ENCODE results near the gene SCAMP5. TPM values are rescaled to one million over a fixed set of nuclear protein-coding genes. Genes with fewer than 3 reads are reported as not detected.
A peak's percentile ranks its signal among the peaks of the same experiment; 100 is the strongest.

Gene SCAMP5
- total RNA-seq, 3 donors from 2014 or later (not counting 1 experiment from before 2014, with no cell fraction given): 0.09 to 2.7 (median 0.54) TPM

DNA sequence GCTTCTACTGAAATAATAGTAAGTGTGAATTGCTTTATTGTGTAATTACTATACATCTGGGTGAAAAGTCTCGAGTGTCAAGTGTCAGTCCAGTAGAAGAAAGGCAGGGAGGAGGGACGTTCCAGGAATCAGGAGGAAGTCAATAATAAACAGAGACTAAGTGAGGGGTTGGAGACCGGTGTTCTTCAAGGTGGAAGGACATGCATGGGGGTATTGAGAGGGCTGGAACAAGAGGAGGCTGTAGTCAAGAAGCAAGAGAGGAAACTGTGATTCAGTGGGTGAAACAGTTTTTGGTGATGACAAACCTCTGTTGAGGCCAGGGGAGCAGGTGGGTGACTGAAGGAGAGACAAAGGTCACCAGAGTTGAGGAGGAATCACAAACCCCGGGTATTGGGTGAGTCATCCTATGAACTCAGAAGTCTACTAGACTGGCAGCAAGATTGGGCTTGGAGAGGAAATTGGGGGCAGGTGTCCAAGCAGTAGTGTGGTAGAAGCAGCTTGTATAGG lies 11.6 kb upstream of the SCAMP5 start:
- Histone ChIP-seq H3K4me3 (ENCODE audit: low read length) (no peak overlapping the region), H3K9me3 (ENCODE audit: control insufficient read depth, insufficient read depth, low read length) (no peaks in the 10 kb centered on the region), H3K36me3 (ENCODE audit: control insufficient read depth, insufficient read depth, low read length) (no peaks in the 10 kb centered on the region), H3K27me3 (ENCODE audit: control insufficient read depth, insufficient read depth, low read length) (no peaks in the 10 kb centered on the region), H3K4me1 (ENCODE audit: control insufficient read depth, insufficient read depth, low read length) (no peaks in the 10 kb centered on the region), H3K27ac (ENCODE audit: low read length) (no peak overlapping the region)
- WGBS (ENCODE audit: insufficient coverage): 37% methylated on average over 4 of the region's 4 CpGs
- TF ChIP-seq, protein P1, sequence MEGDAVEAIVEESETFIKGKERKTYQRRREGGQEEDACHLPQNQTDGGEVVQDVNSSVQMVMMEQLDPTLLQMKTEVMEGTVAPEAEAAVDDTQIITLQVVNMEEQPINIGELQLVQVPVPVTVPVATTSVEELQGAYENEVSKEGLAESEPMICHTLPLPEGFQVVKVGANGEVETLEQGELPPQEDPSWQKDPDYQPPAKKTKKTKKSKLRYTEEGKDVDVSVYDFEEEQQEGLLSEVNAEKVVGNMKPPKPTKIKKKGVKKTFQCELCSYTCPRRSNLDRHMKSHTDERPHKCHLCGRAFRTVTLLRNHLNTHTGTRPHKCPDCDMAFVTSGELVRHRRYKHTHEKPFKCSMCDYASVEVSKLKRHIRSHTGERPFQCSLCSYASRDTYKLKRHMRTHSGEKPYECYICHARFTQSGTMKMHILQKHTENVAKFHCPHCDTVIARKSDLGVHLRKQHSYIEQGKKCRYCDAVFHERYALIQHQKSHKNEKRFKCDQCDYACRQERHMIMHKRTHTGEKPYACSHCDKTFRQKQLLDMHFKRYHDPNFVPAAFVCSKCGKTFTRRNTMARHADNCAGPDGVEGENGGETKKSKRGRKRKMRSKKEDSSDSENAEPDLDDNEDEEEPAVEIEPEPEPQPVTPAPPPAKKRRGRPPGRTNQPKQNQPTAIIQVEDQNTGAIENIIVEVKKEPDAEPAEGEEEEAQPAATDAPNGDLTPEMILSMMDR (IDR thresholded peaks at IDR 0.05): no peak
- Mint-ChIP-seq H3K4me3 (no peak overlapping the region), H3K4me1 (peaks cover 0 to 4% of the 10 kb centered on the region in 2 donors), H3K36me3 (no peaks in the 10 kb centered on the region), H3K27ac (no peak overlapping the region), H3K9me3 (no peaks in the 10 kb centered on the region), H3K27me3 (ENCODE audit: low read depth in 2 of 2) (peaks cover 19 to 25% of the 10 kb centered on the region in 2 donors)
- intact Hi-C loops (cut with micrococcal nuclease): no loop called here
- ATAC-seq (no peak), DNase-seq (no peak)

DNA sequence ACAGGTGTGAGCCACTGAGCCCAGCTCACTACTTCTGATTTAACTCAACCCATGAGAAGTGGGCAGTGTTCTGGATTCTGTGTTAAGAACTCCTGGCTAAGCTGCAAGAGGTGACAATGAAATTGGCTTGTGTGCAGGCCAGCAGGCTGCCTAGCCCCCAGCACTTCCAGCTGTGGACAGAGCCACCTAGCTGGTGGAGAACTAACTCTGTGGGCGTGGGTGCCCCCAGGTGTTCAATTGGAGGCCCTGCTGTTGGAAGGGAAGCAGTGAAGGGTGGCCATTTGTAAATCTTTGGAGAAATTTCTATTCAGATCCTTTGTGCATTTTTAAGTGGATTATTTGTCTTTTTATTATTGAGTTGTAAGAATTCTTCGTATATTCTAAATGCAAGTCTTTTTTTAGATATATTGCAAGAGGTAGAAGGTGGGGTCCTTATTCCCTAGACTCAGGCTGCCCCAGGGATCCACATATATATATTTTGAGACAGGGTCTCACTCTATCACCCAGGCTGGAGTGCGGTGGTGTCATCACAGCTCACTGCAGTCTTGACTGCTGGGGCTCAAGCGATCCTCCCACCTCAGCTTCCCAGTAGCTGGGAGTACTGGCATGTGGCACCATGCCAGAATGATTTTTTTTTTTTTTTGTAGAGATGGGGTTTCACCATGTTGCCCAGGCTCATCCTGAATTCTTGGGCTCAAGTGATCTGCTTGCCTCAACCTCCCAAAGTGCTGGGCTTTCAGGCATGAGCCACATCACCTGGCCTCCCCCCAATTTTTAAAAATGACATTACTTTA lies 7.2 kb upstream of the SCAMP5 start:
- Mint-ChIP-seq H3K9me3 (no peaks in the 10 kb centered on the region), H3K27ac (no peak overlapping the region), H3K36me3 (no peaks in the 10 kb centered on the region), H3K4me3 (no peak overlapping the region), H3K4me1 (peaks cover 0 to 4% of the 10 kb centered on the region in 2 donors), H3K27me3 (ENCODE audit: low read depth in 2 of 2) (peaks cover 19 to 23% of the 10 kb centered on the region in 2 donors)
- H3K4me3 ChIP-seq (ENCODE audit: low read length): no peak overlapping the region
- WGBS (ENCODE audit: insufficient coverage): 49% methylated on average over 4 of the region's 4 CpGs
- TF ChIP-seq, protein P1 (IDR thresholded peaks at IDR 0.05): no peak
- peak in 1 of 2 donors; percentile 45 for DNase-seq
- H3K36me3 ChIP-seq (ENCODE audit: control insufficient read depth, insufficient read depth, low read length): no peaks in the 10 kb centered on the region
- H3K9me3 ChIP-seq (ENCODE audit: control insufficient read depth, insufficient read depth, low read length): no peaks in the 10 kb centered on the region
- H3K4me1 ChIP-seq (ENCODE audit: control insufficient read depth, insufficient read depth, low read length): no peaks in the 10 kb centered on the region
- intact Hi-C loops (cut with micrococcal nuclease): no loop called here
- H3K27me3 ChIP-seq (ENCODE audit: control insufficient read depth, insufficient read depth, low read length): no peaks in the 10 kb centered on the region
- no peak overlapping the region for H3K27ac ChIP-seq (ENCODE audit: low read length)
- ATAC-seq: peak in 1 of 3 donors; percentile 42

DNA sequence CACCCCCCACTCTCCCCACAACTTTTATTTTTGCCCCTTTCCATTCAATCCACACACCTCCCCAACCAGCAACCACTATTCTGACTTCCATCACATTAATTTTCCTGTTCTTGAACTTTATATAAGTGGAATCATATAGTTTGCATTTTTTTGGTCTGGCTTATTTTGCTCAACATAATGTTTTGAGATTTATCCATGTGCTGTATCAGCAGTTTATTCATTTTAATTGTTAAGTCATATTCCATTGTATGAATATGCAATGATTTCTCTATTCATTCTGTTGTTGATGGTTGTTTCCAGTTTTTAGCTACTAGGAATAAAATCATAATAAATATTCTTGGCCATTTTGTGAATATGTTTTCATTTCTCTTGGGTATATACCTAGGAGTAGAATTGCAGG lies 5.8 kb upstream of the SCAMP5 start:
- no peak overlapping the region for H3K27ac ChIP-seq (ENCODE audit: low read length)
- H3K4me3 ChIP-seq (ENCODE audit: low read length): no peak overlapping the region
- Mint-ChIP-seq H3K4me1 (no peaks in the 10 kb centered on the region), H3K4me3 (no peak overlapping the region), H3K27me3 (ENCODE audit: low read depth in 2 of 2) (peaks cover 11 to 17% of the 10 kb centered on the region in 2 donors), H3K36me3 (no peaks in the 10 kb centered on the region), H3K9me3 (no peaks in the 10 kb centered on the region), H3K27ac (no peak overlapping the region)
- no peak for DNase-seq
- H3K27me3 ChIP-seq (ENCODE audit: control insufficient read depth, insufficient read depth, low read length): no peaks in the 10 kb centered on the region
- no peaks in the 10 kb centered on the region for H3K9me3 ChIP-seq (ENCODE audit: control insufficient read depth, insufficient read depth, low read length)
- H3K4me1 ChIP-seq (ENCODE audit: control insufficient read depth, insufficient read depth, low read length): no peaks in the 10 kb centered on the region
- H3K36me3 ChIP-seq (ENCODE audit: control insufficient read depth, insufficient read depth, low read length): no peaks in the 10 kb centered on the region
- intact Hi-C loops (cut with micrococcal nuclease): no loop called here
- no peak for ATAC-seq
- TF ChIP-seq, protein P1 (IDR thresholded peaks at IDR 0.05): no peak
